Measurements from ENCODE around the gene CUL7.
A peak's percentile ranks its signal among the peaks of the same experiment; 100 is the strongest.

The CUL7 gene

DNA sequence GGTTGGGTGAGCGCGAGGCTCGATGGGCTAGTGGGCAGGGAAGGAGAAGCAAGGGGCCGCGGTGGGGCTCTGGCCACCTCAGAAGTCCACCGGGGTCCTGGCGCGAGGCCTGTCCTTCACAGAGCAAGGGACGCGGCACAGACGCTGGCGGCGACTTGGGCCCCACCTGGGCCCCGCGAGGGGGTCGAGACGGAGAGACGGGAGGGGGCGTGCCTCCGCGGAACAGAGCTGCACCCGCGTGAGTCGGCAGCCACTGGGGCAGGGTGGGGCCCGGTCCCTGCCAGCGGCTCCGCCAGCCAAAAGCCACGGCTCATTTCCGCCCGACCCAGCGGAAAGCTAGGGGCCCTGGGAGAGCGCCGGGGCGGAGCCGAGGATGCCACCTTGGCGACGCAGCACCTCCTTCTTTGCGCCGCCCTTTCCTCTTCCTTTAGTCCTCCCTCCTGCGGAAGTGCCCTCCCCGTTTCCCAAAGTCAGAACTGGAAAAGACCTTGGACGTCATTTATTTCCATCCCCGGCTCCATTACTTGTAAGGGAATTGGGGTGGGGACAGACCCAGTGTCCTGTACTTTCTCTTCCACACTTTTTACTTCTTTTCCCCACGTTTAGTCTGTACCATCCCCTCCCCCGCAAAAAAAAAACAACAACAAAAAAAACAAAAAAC is at the start of gene CUL7:
TSS of gene CUL7 (minus strand) at position 307 of the 661 bp plus-strand sequence. CDS start 1,063 bp downstream, outside the sequence.
- peak within 1 kb of the TSS; percentile 83 for H3K4me3 ChIP-seq (ENCODE audit: control insufficient read depth, low read depth, low read length)
- TF ChIP-seq, protein P1, sequence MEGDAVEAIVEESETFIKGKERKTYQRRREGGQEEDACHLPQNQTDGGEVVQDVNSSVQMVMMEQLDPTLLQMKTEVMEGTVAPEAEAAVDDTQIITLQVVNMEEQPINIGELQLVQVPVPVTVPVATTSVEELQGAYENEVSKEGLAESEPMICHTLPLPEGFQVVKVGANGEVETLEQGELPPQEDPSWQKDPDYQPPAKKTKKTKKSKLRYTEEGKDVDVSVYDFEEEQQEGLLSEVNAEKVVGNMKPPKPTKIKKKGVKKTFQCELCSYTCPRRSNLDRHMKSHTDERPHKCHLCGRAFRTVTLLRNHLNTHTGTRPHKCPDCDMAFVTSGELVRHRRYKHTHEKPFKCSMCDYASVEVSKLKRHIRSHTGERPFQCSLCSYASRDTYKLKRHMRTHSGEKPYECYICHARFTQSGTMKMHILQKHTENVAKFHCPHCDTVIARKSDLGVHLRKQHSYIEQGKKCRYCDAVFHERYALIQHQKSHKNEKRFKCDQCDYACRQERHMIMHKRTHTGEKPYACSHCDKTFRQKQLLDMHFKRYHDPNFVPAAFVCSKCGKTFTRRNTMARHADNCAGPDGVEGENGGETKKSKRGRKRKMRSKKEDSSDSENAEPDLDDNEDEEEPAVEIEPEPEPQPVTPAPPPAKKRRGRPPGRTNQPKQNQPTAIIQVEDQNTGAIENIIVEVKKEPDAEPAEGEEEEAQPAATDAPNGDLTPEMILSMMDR (conservative IDR thresholded peaks at IDR 0.05; ENCODE audit: control insufficient read depth, insufficient read depth, low read depth, low read length): no peak
- peak; percentile 94 for DNase-seq (ENCODE audit: low read depth)

DNA sequence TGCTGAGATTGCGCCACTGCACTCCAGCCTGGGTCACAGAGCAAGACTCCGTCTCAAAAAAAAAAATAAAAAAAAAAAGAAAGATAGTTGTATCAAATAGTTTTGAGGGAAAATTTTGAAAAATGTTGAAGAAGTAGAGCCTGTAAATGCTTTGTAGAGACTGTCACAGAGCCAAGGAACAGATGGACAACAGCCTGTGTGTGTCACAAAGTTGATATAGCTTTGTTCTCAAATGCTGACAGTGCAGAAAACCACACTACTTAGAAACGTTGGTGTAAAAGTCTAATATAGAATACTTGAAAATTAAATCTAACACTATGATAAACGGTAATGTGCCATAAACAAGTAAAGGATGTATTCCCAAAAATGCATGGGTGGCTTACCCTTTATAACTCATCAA is 47.8 kb upstream of the CUL7 start:
- TF ChIP-seq, protein P1 (conservative IDR thresholded peaks at IDR 0.05; ENCODE audit: control insufficient read depth, insufficient read depth, low read depth, low read length): no peak
- H3K4me3 ChIP-seq (ENCODE audit: control insufficient read depth, low read depth, low read length): no peak overlapping the region
- DNase-seq (ENCODE audit: low read depth): no peak

DNA sequence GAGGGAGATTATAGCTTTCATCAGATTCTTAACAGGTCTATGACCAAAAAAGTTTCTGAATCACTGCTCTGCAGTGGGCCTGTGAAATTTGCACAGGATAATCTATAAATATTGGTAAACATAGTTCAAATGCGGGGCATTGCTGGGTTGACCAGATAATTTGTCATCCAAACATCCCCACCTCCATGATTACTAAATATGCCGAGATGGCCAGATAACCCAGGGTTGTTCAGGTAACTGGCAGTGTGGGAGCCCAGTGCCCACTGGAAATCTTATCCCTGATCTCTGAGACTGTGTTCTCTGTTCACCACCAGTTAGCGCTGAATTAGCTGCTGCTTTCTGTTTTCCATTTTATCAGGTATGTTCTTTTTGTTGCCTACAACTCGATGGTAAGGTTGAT is 43.9 kb upstream of the CUL7 start:
- TF ChIP-seq, protein P1 (conservative IDR thresholded peaks at IDR 0.05; ENCODE audit: control insufficient read depth, insufficient read depth, low read depth, low read length): no peak
- H3K4me3 ChIP-seq (ENCODE audit: control insufficient read depth, low read depth, low read length): no peak overlapping the region
- DNase-seq (ENCODE audit: low read depth): no peak

DNA sequence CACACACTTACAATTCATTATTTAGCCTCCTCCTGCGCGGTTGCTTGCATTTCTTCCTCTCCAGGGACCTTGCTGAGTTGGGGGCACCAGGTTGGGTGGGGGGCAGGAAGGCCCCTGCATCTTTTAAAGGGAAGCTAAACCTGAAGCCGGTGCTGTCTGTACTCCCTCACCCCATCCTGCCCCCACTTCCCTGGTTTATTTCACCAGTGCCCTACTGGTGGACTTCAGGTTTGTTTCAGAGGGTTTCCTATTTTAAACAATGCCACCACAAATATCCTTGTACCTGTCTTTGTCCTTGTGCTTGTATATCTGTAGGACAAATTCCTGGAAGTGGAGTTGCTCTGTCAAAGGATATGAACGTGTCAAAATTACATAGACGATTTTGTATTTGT is 43.4 kb upstream of the CUL7 start:
- TF ChIP-seq, protein P1 (conservative IDR thresholded peaks at IDR 0.05; ENCODE audit: control insufficient read depth, insufficient read depth, low read depth, low read length): no peak
- DNase-seq (ENCODE audit: low read depth): no peak
- no peak overlapping the region for H3K4me3 ChIP-seq (ENCODE audit: control insufficient read depth, low read depth, low read length)

DNA sequence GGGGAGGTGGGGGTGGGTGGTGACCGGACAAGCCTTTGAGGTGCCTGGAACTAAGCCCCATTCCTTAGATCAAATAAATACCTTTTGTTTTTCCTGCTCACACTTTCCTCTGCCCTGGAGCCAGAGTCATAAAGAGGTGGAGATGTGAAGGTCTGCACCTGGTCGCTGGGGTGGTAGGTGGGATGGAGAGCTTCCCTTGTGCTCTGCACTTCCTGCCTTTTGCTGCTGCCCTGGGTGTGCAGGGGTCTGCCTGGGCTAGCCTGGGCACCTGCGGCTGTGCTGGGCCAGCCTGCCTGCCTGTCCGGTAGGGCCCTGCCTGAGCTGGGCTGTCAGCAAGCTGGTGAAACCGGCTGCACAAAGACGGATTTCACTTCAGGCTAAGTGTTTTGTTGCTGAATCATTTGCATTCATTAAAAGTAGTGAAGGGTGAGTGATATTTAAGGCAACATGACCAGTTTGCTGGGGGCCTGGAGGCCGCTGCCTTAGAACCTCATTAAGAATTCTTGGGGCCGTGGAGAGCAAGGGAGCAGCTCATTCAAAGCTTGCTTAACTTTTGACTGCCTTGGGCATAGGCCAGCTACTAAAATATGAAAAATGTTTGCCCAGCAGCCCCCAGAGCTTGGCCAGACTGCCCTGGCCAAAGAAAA is 42.9 kb upstream of the CUL7 start:
- DNase-seq (ENCODE audit: low read depth): peak; percentile 80
- no peak overlapping the region for H3K4me3 ChIP-seq (ENCODE audit: control insufficient read depth, low read depth, low read length)
- TF ChIP-seq, protein P1 (conservative IDR thresholded peaks at IDR 0.05; ENCODE audit: control insufficient read depth, insufficient read depth, low read depth, low read length): no peak

DNA sequence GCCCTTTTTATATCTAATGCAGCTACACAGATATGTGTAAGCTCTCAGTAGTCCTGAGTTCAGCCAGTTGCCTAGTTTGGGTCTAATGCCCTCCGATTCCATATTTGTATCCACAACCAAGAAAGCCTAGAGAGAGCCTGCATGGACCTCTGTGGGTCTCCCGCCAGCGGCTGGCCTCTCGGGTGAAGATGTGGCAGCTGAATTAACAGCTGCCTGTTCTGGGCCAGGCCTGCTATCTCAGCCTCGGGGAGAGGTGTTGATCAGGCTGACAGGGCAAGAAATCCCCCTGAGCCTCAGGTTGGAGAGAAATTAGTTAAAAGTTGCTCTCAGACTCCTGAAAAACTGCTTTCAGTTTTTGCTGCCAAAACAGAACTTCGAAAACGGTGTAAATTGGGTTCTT is 42.3 kb upstream of the CUL7 start:
- DNase-seq (ENCODE audit: low read depth): no peak
- TF ChIP-seq, protein P1 (conservative IDR thresholded peaks at IDR 0.05; ENCODE audit: control insufficient read depth, insufficient read depth, low read depth, low read length): no peak
- no peak overlapping the region for H3K4me3 ChIP-seq (ENCODE audit: control insufficient read depth, low read depth, low read length)

Data from fibroblast of mammary gland (primary cell).